Esophagus muscularis mucosa (tissue), 3 donors: Measurements from ENCODE around the gene B4GALNT1.

Source experiments
- POLR2A ChIP-seq: fragments of 450-650 bp; IDR thresholded peaks from one replicate; pipeline ENCODE4 v1.6.1; 2017; ENCODE audit warnings: antibody characterized with exemption, moderate library complexity, mild to moderate bottlenecking, low read depth
- TF ChIP-seq, protein P1 (sequence below), 3 experiments: fragments of 200-600 bp in 2 of 3; fragments of 450-650 bp in 1 of 3; sonication (generic) in 2 of 3; IDR thresholded peaks; one replicate each; pipeline ENCODE4 v1.5.1; 2017 to 2019; ENCODE audit warnings: antibody characterized with exemption in 3 of 3, mild to moderate bottlenecking in 2 of 3, moderate library complexity in 1 of 3

DNA sequence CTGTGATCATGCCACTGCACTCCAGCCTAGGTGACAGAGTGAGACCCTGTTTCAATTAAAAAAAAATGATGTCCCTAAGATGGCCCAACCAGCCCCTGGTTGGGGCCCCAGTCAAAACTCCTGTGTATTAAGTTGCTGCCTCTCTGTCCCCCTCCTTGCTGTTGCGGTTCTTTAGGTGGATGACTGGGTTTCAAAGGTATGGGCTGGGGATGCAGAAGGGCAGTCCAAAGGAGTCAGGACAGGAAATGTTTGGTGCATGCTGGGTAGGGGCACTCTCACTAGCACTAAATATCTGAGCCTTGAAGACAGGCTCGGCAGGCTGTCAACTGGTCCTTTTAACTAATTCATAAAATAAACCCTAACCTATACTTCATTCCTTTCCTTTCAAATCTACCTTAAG is 54.0 kb downstream of the B4GALNT1 start:
- TF ChIP-seq, protein P1, sequence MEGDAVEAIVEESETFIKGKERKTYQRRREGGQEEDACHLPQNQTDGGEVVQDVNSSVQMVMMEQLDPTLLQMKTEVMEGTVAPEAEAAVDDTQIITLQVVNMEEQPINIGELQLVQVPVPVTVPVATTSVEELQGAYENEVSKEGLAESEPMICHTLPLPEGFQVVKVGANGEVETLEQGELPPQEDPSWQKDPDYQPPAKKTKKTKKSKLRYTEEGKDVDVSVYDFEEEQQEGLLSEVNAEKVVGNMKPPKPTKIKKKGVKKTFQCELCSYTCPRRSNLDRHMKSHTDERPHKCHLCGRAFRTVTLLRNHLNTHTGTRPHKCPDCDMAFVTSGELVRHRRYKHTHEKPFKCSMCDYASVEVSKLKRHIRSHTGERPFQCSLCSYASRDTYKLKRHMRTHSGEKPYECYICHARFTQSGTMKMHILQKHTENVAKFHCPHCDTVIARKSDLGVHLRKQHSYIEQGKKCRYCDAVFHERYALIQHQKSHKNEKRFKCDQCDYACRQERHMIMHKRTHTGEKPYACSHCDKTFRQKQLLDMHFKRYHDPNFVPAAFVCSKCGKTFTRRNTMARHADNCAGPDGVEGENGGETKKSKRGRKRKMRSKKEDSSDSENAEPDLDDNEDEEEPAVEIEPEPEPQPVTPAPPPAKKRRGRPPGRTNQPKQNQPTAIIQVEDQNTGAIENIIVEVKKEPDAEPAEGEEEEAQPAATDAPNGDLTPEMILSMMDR (IDR thresholded peaks at IDR 0.05), result no peak
- no peak for TF ChIP-seq POLR2A
